OCI-LY7 (cell line): Measurements from ENCODE around the gene FUT3. TPM values are rescaled to one million over a fixed set of nuclear protein-coding genes. Genes with fewer than 3 reads are reported as not detected.
"Not testable (repeated sequence)": the region's sequence is repeated elsewhere in the genome, so short reads cannot be mapped to it uniquely, and the experiment has no call there.

Experiments used
- BruUV-seq: library from RNA; stranded (reverse); fragments of 400-500 nt; replicated peaks from 2 replicates; lab custom pipeline; 2021; lab: Mats Ljungman, UMichigan
- CTCF ChIA-PET: fragments of 300-600 bp; sonication (Branson Sonifier 250); formaldehyde crosslinking; loops from one replicate; lab custom pipeline; 2022; ENCODE audit warnings: antibody characterized with exemption; ENCODE audit not compliant: unreplicated experiment; lab: Charles Lee
- POLR2A ChIA-PET: fragments of 300-600 bp; sonication (Branson Sonifier 250); formaldehyde crosslinking; loops from one replicate; lab custom pipeline; 2022; ENCODE audit warnings: antibody characterized with exemption; lab: Charles Lee
- DNase-seq: peaks from one replicate; pipeline ENCODE4 v3.0.0-alpha.2; 2015; ENCODE audit warnings: low spot score
- H2AFZ ChIP-seq: fragments of 200-600 bp; sonication (generic), shearing (Covaris generic); 2 replicates; pipeline ENCODE4 v1.6.1; 2014; ENCODE audit warnings: mild to moderate bottlenecking, antibody characterized with exemption, low read length, moderate library complexity
- H3K27ac ChIP-seq: fragments of 200-600 bp; sonication (generic); 2 replicates; pipeline ENCODE4 v1.5.1; 2014; ENCODE audit warnings: mixed run types, low read depth, mild to moderate bottlenecking, moderate library complexity, low read length, inconsistent platforms; ENCODE audit not compliant: poor library complexity, severe bottlenecking
- H3K36me3 ChIP-seq: fragments of 200-600 bp; sonication (generic); 2 replicates; pipeline ENCODE4 v1.6.1; 2014; ENCODE audit warnings: mild to moderate bottlenecking, antibody characterized with exemption, low read length, moderate library complexity, mixed read lengths; ENCODE audit not compliant: insufficient read depth
- H3K4me1 ChIP-seq: fragments of 200-600 bp; sonication (generic); 2 replicates; pipeline ENCODE4 v1.5.1; 2014; ENCODE audit warnings: mild to moderate bottlenecking, low read length; ENCODE audit not compliant: insufficient read depth, poor library complexity, severe bottlenecking
- H3K4me2 ChIP-seq: fragments of 200-600 bp; sonication (generic); 2 replicates; pipeline ENCODE4 v1.6.1; 2014; ENCODE audit warnings: mild to moderate bottlenecking, low read length
- H3K4me3 ChIP-seq: fragments of 200-600 bp; sonication (generic); 2 replicates; pipeline ENCODE4 v1.5.1; 2014; ENCODE audit warnings: mild to moderate bottlenecking, low read depth, low read length; ENCODE audit not compliant: poor library complexity, severe bottlenecking
- H3K79me2 ChIP-seq: fragments of 200-600 bp; sonication (generic); 2 replicates; pipeline ENCODE4 v1.6.1; 2016; ENCODE audit warnings: low read depth, mild to moderate bottlenecking, low read length, moderate library complexity, mixed read lengths; ENCODE audit not compliant: insufficient read depth
- H3K9me2 ChIP-seq: fragments of 200-600 bp; sonication (generic); 2 replicates; pipeline ENCODE4 v1.6.1; 2016; ENCODE audit warnings: mild to moderate bottlenecking, low read length, mixed read lengths; ENCODE audit not compliant: insufficient read depth
- H3K9me3 ChIP-seq: fragments of 200-600 bp; sonication (generic); 2 replicates; pipeline ENCODE4 v1.6.1; 2014; ENCODE audit warnings: mild to moderate bottlenecking, mixed run types, low read length, mixed read lengths
- H4K20me1 ChIP-seq: fragments of 200-600 bp; sonication (generic); 2 replicates; pipeline ENCODE4 v1.6.1; 2014; ENCODE audit warnings: mild to moderate bottlenecking, antibody characterized with exemption, low read length, moderate library complexity, mixed read lengths; ENCODE audit not compliant: insufficient read depth
- EZH2phosphoT487 ChIP-seq: fragments of 200-600 bp; sonication (generic); IDR thresholded peaks from 2 replicates; pipeline ENCODE4 v1.6.1; 2018; ENCODE audit warnings: low read depth, borderline replicate concordance, mild to moderate bottlenecking, mixed run types, antibody characterized with exemption, low read length, moderate library complexity, mixed read lengths
- intact Hi-C: fragments of 100-400 bp; cut with micrococcal nuclease; formaldehyde crosslinking; loops from one replicate; pipeline ENCODE4 v1.10.0; 2022; ENCODE audit not compliant: unreplicated experiment
- total RNA-seq, 2 experiments: library from RNA; depleted of rRNA in 1 of 2; stranded (reverse); fragments of >200 nt in 1 of 2; shearing (Covaris generic) in 1 of 2; gene quantifications; 2 replicates each; pipeline ENCODE4 v1.2.3, GENCODE V29; 2014 to 2022
- TF ChIP-seq, protein P1 (sequence below): fragments of 200-600 bp; sonication (generic); conservative IDR thresholded peaks from 2 replicates; pipeline ENCODE4 v1.5.1; 2014; ENCODE audit warnings: mild to moderate bottlenecking, antibody characterized with exemption, low read length, moderate library complexity, mixed read lengths

Gene FUT3
- total RNA-seq, 2 experiments from 2014 or later: 0.47 TPM; not detected in 1

DNA sequence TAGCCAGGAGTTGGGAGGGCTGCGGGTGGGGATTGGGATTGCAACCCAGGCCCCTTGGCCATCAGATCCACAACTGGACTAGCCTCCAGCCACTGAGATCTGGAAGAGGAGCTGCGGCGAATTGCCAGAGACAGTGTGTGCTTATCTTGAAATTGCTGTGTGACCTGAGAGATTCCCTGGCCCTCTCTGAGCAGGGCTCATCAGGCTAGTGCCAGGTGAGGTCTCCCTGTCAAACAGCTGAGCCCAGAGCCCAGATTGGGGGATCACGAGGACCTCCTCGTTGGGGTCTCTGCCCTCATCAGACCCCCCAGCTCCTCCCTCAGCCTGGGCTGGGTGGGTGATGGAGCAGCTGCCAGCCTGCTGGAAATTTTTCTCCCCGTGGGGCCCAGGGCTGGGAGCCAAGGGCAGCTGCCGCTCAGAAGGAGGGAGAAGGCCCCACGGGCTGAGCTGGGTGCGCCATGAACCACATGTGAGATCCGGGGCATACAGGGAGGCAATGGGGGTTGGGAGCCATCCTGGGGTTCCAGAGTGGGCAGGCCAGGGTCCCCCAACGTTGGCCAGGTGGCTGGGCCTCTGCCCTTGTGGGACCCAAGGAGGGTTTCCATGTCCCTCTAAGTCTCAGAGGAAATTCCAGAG is 11.9 kb upstream of the FUT3 start:
- POLR2A ChIA-PET: no interaction called here
- Histone ChIP-seq H3K4me1 (peaks cover 7% of the 10 kb centered on the region), H2AFZ (no peak overlapping the region), H3K9me2 (no peaks in the 10 kb centered on the region), H3K27ac (no peak overlapping the region), H3K4me2 (no peak overlapping the region), H3K79me2 (no peaks in the 10 kb centered on the region), H3K36me3 (no peaks in the 10 kb centered on the region), H3K9me3 (no peaks in the 10 kb centered on the region), H4K20me1 (no peaks in the 10 kb centered on the region), H3K4me3 (no peak overlapping the region)
- TF ChIP-seq EZH2phosphoT487: no peak
- TF ChIP-seq, protein P1, sequence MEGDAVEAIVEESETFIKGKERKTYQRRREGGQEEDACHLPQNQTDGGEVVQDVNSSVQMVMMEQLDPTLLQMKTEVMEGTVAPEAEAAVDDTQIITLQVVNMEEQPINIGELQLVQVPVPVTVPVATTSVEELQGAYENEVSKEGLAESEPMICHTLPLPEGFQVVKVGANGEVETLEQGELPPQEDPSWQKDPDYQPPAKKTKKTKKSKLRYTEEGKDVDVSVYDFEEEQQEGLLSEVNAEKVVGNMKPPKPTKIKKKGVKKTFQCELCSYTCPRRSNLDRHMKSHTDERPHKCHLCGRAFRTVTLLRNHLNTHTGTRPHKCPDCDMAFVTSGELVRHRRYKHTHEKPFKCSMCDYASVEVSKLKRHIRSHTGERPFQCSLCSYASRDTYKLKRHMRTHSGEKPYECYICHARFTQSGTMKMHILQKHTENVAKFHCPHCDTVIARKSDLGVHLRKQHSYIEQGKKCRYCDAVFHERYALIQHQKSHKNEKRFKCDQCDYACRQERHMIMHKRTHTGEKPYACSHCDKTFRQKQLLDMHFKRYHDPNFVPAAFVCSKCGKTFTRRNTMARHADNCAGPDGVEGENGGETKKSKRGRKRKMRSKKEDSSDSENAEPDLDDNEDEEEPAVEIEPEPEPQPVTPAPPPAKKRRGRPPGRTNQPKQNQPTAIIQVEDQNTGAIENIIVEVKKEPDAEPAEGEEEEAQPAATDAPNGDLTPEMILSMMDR: no peak
- no TSS peak for BruUV-seq
- CTCF ChIA-PET: no interaction called here
- DNase-seq: no peak
- intact Hi-C loops: no loop called here

DNA sequence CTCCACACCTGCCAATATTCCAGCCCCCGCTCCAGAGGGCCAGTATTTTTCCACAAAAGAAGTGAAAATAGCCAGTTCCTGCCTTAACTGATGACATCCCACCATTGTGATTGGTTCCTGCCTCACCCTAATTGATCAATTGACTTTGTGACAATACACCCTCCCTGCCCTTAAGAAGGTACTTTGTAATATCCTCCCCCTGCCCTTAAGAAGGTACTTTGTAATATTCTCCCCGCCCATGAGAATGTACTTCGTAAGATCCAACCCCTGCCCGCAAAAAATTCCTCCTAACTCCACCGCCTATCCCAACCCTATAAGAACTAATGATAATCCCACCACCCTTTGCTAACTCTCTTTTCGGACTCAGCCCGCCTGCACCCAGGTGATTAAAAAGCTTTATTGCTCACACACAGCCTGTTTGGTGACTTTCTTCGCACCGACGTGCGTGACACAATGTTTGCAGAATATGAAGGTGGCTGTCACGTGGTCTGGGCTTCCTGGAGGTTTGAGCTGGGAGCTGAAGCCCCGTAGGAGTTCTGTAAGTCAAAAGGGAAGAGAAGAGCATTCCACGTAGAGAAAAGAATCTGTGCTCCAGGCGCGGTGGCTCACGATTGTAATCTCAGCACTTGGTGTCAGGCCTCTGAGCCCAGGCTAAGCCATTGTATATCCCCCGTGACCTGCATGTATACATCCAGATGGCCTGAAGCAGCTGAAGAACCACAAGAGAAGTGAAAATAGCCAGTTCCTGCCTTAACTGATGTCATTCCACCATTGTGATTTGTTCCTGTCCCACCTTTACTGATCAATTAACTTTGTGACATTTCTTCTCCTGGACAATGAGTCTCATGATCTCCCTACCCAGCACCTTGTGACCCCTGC is 6.2 kb upstream of the FUT3 start:
- no peak for DNase-seq
- no TSS peak for BruUV-seq

DNA sequence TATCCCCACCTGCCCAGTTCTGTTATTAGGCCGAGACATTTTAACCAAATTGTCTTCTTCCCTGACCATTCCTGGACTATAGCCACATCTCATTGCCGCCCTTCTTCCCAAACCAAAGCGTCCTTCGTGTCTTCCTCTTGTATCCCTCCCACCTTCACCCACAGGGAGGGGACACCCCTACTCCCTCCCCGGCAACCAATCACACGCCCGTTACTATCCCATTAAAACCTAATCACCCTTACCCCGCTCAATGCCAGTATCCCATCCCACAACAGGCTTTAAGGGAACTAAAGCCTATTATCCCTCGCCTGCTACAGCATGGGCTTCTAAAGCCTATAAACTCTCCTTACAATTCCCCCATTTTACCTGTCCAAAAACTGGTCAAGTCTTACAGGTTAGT is 3.9 kb upstream of the FUT3 start:
- CTCF ChIA-PET, intact Hi-C loops, H3K79me2 ChIP-seq, H3K4me3 ChIP-seq, H2AFZ ChIP-seq, H3K9me3 ChIP-seq, H4K20me1 ChIP-seq, H3K4me2 ChIP-seq, H3K36me3 ChIP-seq, H3K27ac ChIP-seq, BruUV-seq, H3K9me2 ChIP-seq, DNase-seq: not testable (repeated sequence)
- H3K4me1 ChIP-seq: peaks cover 13% of the 10 kb centered on the region
- POLR2A ChIA-PET: interaction anchor here (0.7 kb wide), 1 partner anchor 23 kb away, joined by 3 read pairs; no protein-coding TSS in a partner anchor

More for the DNA sequence above, 6.2 kb upstream of the FUT3 start:
- Histone ChIP-seq H2AFZ (no peak overlapping the region), H3K36me3 (no peaks in the 10 kb centered on the region), H3K9me3 (no peaks in the 10 kb centered on the region), H4K20me1 (no peaks in the 10 kb centered on the region), H3K9me2 (no peaks in the 10 kb centered on the region), H3K4me2 (no peak overlapping the region), H3K79me2 (no peaks in the 10 kb centered on the region), H3K27ac (no peak overlapping the region), H3K4me3 (no peak overlapping the region), H3K4me1 (no peaks in the 10 kb centered on the region)
- TF ChIP-seq, protein P1: no peak
- no peak for TF ChIP-seq EZH2phosphoT487
- ChIA-PET POLR2A (no interaction called here), CTCF (no interaction called here)
- intact Hi-C loops: no loop called here

DNA sequence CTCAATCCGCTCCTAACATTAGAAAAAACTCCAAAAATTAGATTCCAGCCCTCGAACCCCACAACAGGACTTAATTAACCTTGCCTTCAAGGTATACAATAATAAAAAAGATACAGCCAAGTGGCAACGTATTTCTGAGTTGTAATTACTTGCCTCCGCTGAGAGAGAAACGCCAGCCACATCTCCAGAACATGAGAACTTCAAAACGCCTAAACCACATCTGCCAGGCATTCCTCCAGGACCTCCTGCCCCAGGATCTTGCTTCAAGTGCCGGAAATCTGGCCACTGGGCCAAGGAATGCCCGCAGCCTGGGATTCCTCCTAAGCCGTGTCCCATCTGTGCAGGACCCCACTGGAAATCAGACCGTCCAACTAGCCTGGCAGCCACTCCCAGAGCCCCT is 2.9 kb upstream of the FUT3 start:
- H3K9me2 ChIP-seq, DNase-seq, H3K4me2 ChIP-seq, H3K36me3 ChIP-seq, H4K20me1 ChIP-seq, intact Hi-C loops, H3K9me3 ChIP-seq, H2AFZ ChIP-seq, H3K27ac ChIP-seq, H3K79me2 ChIP-seq, BruUV-seq, POLR2A ChIA-PET, H3K4me3 ChIP-seq: not testable (repeated sequence)
- H3K4me1 ChIP-seq: peaks cover 14% of the 10 kb centered on the region
- CTCF ChIA-PET: interaction anchor here (0.6 kb wide), 1 partner anchor 31 kb away, joined by 3 read pairs; no protein-coding TSS in a partner anchor
